HEK293 (cell line): ENCODE measurements around the gene CCDC71L.

Experiments used
- CTCF ChIA-PET: fragments of 350-600 bp; formaldehyde crosslinking; extraction: SDS; loops from one replicate; lab custom pipeline; 2021; ENCODE audit warnings: antibody characterized with exemption; lab: Yijun Ruan, JAX
- POLR2A ChIA-PET: fragments of 300-600 bp; formaldehyde crosslinking; extraction: SDS; loops from one replicate; lab custom pipeline; 2020; ENCODE audit warnings: antibody characterized with exemption, inconsistent platforms; lab: Yijun Ruan, JAX
- H3K27ac ChIP-seq: fragments of 200-500 bp; sonication (Bioruptor generic); 2 replicates; pipeline ENCODE4 v1.5.1; 2014; ENCODE audit warnings: low read depth, low read length, control low read depth, inconsistent platforms; ENCODE audit errors: extremely low read depth
- H3K36me3 ChIP-seq, 2 experiments: fragments of 200-500 bp in 1 of 2; sonication (Bioruptor generic) in 1 of 2; 1 replicate in 1 of 2; 2 replicates in 1 of 2; pipeline ENCODE4 v1.5.1; 2014 to 2017; ENCODE audit warnings: inconsistent platforms in 2 of 2, low read length in 2 of 2; ENCODE audit not compliant: control insufficient read depth in 2 of 2, insufficient read depth in 1 of 2
- H3K4me1 ChIP-seq: fragments of 200-500 bp; sonication (Bioruptor generic); 2 replicates; pipeline ENCODE4 v1.5.1; 2014; ENCODE audit warnings: mild to moderate bottlenecking, low read length, inconsistent platforms; ENCODE audit not compliant: control insufficient read depth, insufficient read depth
- H3K4me3 ChIP-seq: 2 replicates; pipeline ENCODE4 v1.5.1; 2011; ENCODE audit warnings: low read depth, mild to moderate bottlenecking, control low read depth, low read length, moderate library complexity
- H3K9me3 ChIP-seq: fragments of 200-500 bp; sonication (Bioruptor generic); 2 replicates; pipeline ENCODE4 v1.5.1; 2014; ENCODE audit warnings: low read depth, low read length, inconsistent platforms; ENCODE audit not compliant: control insufficient read depth, insufficient read depth
- BCL11B ChIP-seq: fragments of 450-650 bp; formaldehyde crosslinking; IDR thresholded peaks from 2 replicates; pipeline ENCODE4 v1.5.1; 2016; ENCODE audit warnings: low read depth, missing biosample characterization, missing genetic modification characterization
- KLF1 ChIP-seq: fragments of 450-650 bp; formaldehyde crosslinking; IDR thresholded peaks from 2 replicates; pipeline ENCODE4 v1.5.1; 2016; ENCODE audit warnings: missing biosample characterization, missing genetic modification characterization
- KLF10 ChIP-seq: fragments of 450-650 bp; IDR thresholded peaks from 2 replicates; pipeline ENCODE4 v1.5.1; 2018; ENCODE audit warnings: missing biosample characterization, mild to moderate bottlenecking, missing genetic modification characterization
- KLF16 ChIP-seq: fragments of 450-650 bp; formaldehyde crosslinking; IDR thresholded peaks from 2 replicates; pipeline ENCODE4 v1.5.1; 2017; ENCODE audit warnings: missing biosample characterization, missing genetic modification characterization
- KLF9 ChIP-seq: fragments of 450-650 bp; formaldehyde crosslinking; IDR thresholded peaks from 2 replicates; pipeline ENCODE4 v1.5.1; 2016; ENCODE audit warnings: missing biosample characterization, missing genetic modification characterization, low read depth
- SP3 ChIP-seq: fragments of 450-650 bp; formaldehyde crosslinking; IDR thresholded peaks from 2 replicates; pipeline ENCODE4 v1.5.1; 2016; ENCODE audit warnings: missing biosample characterization, missing genetic modification characterization
- YY1 ChIP-seq: fragments of 450-650 bp; formaldehyde crosslinking; IDR thresholded peaks from 2 replicates; pipeline ENCODE4 v1.5.1; 2018; ENCODE audit warnings: missing biosample characterization, missing genetic modification characterization
- ZEB2 ChIP-seq: fragments of 450-650 bp; formaldehyde crosslinking; IDR thresholded peaks from 2 replicates; pipeline ENCODE4 v1.5.1; 2016; ENCODE audit warnings: missing biosample characterization, missing genetic modification characterization
- ZFHX2 ChIP-seq: fragments of 450-650 bp; formaldehyde crosslinking; conservative IDR thresholded peaks from 2 replicates; pipeline ENCODE4 v1.5.1; 2016; ENCODE audit warnings: missing biosample characterization, missing genetic modification characterization
- ZNF157 ChIP-seq: fragments of 450-650 bp; formaldehyde crosslinking; IDR thresholded peaks from 2 replicates; pipeline ENCODE4 v1.5.1; 2016; ENCODE audit warnings: missing biosample characterization, missing genetic modification characterization
- ZNF175 ChIP-seq: fragments of 450-650 bp; formaldehyde crosslinking; IDR thresholded peaks from 2 replicates; pipeline ENCODE4 v1.5.1; 2016; ENCODE audit warnings: missing biosample characterization, missing genetic modification characterization
- ZNF324 ChIP-seq: fragments of 450-650 bp; formaldehyde crosslinking; IDR thresholded peaks from 2 replicates; pipeline ENCODE4 v1.5.1; 2016; ENCODE audit warnings: missing biosample characterization, missing genetic modification characterization
- ZNF335 ChIP-seq: fragments of 450-650 bp; formaldehyde crosslinking; conservative IDR thresholded peaks from 2 replicates; pipeline ENCODE4 v1.5.1; 2016; ENCODE audit warnings: missing biosample characterization, missing genetic modification characterization
- ZNF341 ChIP-seq: fragments of 450-650 bp; formaldehyde crosslinking; IDR thresholded peaks from 2 replicates; pipeline ENCODE4; 2016; ENCODE audit warnings: low read depth, missing biosample characterization, missing genetic modification characterization
- ZNF366 ChIP-seq: fragments of 450-650 bp; formaldehyde crosslinking; conservative IDR thresholded peaks from 2 replicates; pipeline ENCODE4 v1.5.1; 2016; ENCODE audit warnings: missing biosample characterization, missing genetic modification characterization
- ZNF48 ChIP-seq: fragments of 450-650 bp; formaldehyde crosslinking; IDR thresholded peaks from 2 replicates; pipeline ENCODE4 v1.5.1; 2016; ENCODE audit warnings: missing biosample characterization, missing genetic modification characterization
- ZNF530 ChIP-seq: fragments of 450-650 bp; formaldehyde crosslinking; IDR thresholded peaks from 2 replicates; pipeline ENCODE4 v1.5.1; 2016; ENCODE audit warnings: low read depth, missing biosample characterization, missing genetic modification characterization
- ZNF600 ChIP-seq: fragments of 450-650 bp; formaldehyde crosslinking; IDR thresholded peaks from 2 replicates; pipeline ENCODE4 v1.5.1; 2016; ENCODE audit warnings: missing biosample characterization, missing genetic modification characterization
- ZNF610 ChIP-seq: fragments of 450-650 bp; formaldehyde crosslinking; IDR thresholded peaks from 2 replicates; pipeline ENCODE4 v1.5.1; 2016; ENCODE audit warnings: missing biosample characterization, missing genetic modification characterization, borderline replicate concordance
- ZNF701 ChIP-seq: fragments of 450-650 bp; formaldehyde crosslinking; IDR thresholded peaks from 2 replicates; pipeline ENCODE4 v1.5.1; 2016; ENCODE audit warnings: missing biosample characterization, missing genetic modification characterization
- ZSCAN30 ChIP-seq: fragments of 450-650 bp; IDR thresholded peaks from 2 replicates; pipeline ENCODE4 v1.5.1; 2018; ENCODE audit warnings: missing biosample characterization, mild to moderate bottlenecking, missing genetic modification characterization, moderate library complexity
- ZXDB ChIP-seq: fragments of 450-650 bp; formaldehyde crosslinking; IDR thresholded peaks from 2 replicates; pipeline ENCODE4 v1.5.1; 2016; ENCODE audit warnings: missing biosample characterization, missing genetic modification characterization
- TF ChIP-seq, protein P1 (sequence below): fragments of 450-650 bp; formaldehyde crosslinking; optimal IDR thresholded peaks from 2 replicates; pipeline ENCODE3; 2016; ENCODE audit warnings: missing biosample characterization, mild to moderate bottlenecking, missing genetic modification characterization
- TF ChIP-seq, protein P2 (sequence below): fragments of 450-650 bp; formaldehyde crosslinking; IDR thresholded peaks from 2 replicates; pipeline ENCODE4 v1.5.1; 2016; ENCODE audit warnings: missing biosample characterization, missing genetic modification characterization
- TF ChIP-seq, protein P3 (sequence below): fragments of 450-650 bp; formaldehyde crosslinking; IDR thresholded peaks from 2 replicates; pipeline ENCODE4 v1.5.1; 2016; ENCODE audit warnings: missing biosample characterization, missing genetic modification characterization
- TF ChIP-seq, protein P4 (sequence below): fragments of 450-650 bp; formaldehyde crosslinking; IDR thresholded peaks from 2 replicates; pipeline ENCODE4 v1.5.1; 2016; ENCODE audit warnings: missing biosample characterization, missing genetic modification characterization

Gene CCDC71L

DNA sequence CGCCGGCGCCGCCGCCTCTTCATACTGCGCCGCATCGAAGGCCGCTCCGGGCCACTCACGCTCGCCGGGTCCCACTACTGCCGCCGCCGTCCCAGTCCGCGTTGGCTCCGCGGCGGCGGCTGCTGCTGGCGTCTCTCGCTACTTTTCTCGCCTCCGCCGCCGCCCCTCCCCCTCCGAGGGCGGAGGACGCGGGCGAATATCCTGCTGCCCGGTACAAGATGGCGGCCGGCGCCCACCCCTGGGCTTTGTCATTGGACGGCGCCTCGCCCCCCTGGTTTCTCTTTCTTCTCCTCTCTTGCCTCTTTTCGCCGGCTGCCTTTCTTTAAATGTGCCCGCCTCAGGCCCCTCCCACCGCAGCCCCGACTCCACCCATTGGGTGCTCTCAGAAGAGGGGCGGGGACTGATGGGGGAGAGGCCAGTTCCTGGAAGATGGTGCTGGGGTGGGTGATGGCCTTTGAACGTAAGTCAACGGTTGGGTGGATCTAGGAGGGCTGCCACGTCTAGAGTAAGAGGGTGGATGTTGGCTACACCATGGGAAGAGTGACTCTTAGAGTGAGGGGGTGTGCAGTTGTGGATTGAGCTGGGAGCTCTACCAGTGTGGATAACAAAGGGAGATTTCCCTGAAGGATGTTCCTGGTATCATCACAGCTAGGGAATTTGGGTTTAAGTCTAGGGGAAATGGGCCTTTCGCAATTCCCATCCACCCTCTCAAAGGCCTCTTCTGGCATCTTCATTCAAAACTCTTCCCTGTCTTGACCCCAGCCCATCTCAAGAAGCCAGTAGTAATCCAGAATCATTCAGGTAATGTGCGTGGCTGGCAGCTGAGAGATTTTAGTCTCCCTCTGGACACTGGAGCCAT lies at the start of gene CCDC71L:
CCDC71L (minus strand) TSS at position 297 of the 859 bp plus-strand sequence; CDS start at position 35, 262 bp downstream.
- H3K36me3 ChIP-seq, result no peaks in the 10 kb centered on the region
- CTCF ChIA-PET, result interaction anchor here (0.6 to 4.2 kb wide), 15 partner anchors 9 to 189 kb away, joined by 3 to 26 read pairs (median 3); no protein-coding TSS in a partner anchor
- H3K27ac ChIP-seq, result peak within 1 kb of the TSS; percentile 86
- no peaks in the 10 kb centered on the region for H3K9me3 ChIP-seq
- POLR2A ChIA-PET, result interaction anchor here (1.4 to 1.5 kb wide), 2 partner anchors 118 to 376 kb away, joined by 4 to 10 read pairs; partner anchors contain the start of gene NAMPT
- H3K4me1 ChIP-seq, result no peaks in the 10 kb centered on the region
- peak within 1 kb of the TSS; percentile 94 for H3K4me3 ChIP-seq
- TF ChIP-seq ZNF157 (no peak), ZXDB (tag by site-specific recombination) (peak; percentile 73), ZNF48 (no peak), ZNF530 (tag by site-specific recombination) (no peak), KLF1 (peak; percentile 40; the same call in 1 of the 2 replicates), ZNF324 (tag by site-specific recombination) (peak; percentile 55; the same call in 1 of the 2 replicates), ZNF610 (tag by site-specific recombination) (0 out of 2 replicates have a peak, but pooled peaks have one; percentile 35), KLF16 (tag by site-specific recombination) (peak; percentile 21; the same call in 1 of the 2 replicates), ZNF366 (tag by site-specific recombination) (peak; percentile 92), KLF9 (tag by site-specific recombination) (peak; percentile 35; the same call in 1 of the 2 replicates), ZNF341 (tag by site-specific recombination) (peak; percentile 40), YY1 (peak; percentile 78), ZSCAN30 (tag by site-specific recombination) (0 out of 2 replicates have a peak, but pooled peaks have one; percentile 46), ZNF701 (tag by site-specific recombination) (no peak), ZEB2 (tag by site-specific recombination) (peak; percentile 90), BCL11B (tag by site-specific recombination) (no peak), ZNF600 (tag by site-specific recombination) (no peak), KLF10 (tag by site-specific recombination) (0 out of 2 replicates have a peak, but pooled peaks have one; percentile 18), ZNF335 (tag by site-specific recombination) (peak; percentile 53), SP3 (tag by site-specific recombination) (peak; percentile 96), ZNF175 (tag by site-specific recombination) (no peak), ZFHX2 (tag by site-specific recombination) (peak; percentile 87)
- TF ChIP-seq, protein P1, sequence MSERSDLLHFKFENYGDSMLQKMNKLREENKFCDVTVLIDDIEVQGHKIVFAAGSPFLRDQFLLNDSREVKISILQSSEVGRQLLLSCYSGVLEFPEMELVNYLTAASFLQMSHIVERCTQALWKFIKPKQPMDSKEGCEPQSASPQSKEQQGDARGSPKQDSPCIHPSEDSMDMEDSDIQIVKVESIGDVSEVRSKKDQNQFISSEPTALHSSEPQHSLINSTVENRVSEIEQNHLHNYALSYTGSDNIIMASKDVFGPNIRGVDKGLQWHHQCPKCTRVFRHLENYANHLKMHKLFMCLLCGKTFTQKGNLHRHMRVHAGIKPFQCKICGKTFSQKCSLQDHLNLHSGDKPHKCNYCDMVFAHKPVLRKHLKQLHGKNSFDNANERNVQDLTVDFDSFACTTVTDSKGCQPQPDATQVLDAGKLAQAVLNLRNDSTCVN (tag by site-specific recombination), result peak; percentile 43
- TF ChIP-seq, protein P2, sequence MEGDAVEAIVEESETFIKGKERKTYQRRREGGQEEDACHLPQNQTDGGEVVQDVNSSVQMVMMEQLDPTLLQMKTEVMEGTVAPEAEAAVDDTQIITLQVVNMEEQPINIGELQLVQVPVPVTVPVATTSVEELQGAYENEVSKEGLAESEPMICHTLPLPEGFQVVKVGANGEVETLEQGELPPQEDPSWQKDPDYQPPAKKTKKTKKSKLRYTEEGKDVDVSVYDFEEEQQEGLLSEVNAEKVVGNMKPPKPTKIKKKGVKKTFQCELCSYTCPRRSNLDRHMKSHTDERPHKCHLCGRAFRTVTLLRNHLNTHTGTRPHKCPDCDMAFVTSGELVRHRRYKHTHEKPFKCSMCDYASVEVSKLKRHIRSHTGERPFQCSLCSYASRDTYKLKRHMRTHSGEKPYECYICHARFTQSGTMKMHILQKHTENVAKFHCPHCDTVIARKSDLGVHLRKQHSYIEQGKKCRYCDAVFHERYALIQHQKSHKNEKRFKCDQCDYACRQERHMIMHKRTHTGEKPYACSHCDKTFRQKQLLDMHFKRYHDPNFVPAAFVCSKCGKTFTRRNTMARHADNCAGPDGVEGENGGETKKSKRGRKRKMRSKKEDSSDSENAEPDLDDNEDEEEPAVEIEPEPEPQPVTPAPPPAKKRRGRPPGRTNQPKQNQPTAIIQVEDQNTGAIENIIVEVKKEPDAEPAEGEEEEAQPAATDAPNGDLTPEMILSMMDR, result no peak
- TF ChIP-seq, protein P3, sequence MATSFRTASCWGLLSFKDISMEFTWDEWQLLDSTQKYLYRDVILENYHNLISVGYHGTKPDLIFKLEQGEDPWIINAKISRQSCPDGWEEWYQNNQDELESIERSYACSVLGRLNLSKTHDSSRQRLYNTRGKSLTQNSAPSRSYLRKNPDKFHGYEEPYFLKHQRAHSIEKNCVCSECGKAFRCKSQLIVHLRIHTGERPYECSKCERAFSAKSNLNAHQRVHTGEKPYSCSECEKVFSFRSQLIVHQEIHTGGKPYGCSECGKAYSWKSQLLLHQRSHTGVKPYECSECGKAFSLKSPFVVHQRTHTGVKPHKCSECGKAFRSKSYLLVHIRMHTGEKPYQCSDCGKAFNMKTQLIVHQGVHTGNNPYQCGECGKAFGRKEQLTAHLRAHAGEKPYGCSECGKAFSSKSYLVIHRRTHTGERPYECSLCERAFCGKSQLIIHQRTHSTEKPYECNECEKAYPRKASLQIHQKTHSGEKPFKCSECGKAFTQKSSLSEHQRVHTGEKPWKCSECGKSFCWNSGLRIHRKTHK (tag by site-specific recombination), result no peak
- TF ChIP-seq, protein P4, sequence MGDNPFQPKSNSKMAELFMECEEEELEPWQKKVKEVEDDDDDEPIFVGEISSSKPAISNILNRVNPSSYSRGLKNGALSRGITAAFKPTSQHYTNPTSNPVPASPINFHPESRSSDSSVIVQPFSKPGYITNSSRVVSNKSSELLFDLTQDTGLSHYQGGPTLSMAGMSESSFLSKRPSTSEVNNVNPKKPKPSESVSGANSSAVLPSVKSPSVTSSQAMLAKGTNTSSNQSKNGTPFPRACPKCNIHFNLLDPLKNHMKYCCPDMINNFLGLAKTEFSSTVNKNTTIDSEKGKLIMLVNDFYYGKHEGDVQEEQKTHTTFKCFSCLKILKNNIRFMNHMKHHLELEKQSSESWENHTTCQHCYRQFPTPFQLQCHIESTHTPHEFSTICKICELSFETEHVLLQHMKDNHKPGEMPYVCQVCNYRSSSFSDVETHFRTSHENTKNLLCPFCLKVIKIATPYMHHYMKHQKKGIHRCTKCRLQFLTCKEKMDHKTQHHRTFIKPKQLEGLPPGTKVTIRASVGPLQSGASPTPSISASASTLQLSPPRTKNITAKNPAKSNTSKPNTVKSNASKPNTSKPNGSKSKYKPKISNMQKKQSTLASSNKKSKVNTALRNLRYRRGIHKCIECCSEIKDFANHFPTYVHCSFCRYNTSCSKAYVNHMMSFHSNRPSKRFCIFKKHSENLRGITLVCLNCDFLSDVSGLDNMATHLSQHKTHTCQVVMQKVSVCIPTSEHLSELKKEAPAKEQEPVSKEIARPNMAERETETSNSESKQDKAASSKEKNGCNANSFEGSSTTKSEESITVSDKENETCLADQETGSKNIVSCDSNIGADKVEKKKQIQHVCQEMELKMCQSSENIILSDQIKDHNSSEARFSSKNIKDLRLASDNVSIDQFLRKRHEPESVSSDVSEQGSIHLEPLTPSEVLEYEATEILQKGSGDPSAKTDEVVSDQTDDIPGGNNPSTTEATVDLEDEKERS (tag by site-specific recombination), result peak; percentile 15; the same call in 1 of the 2 replicates
